Measurements from ENCODE around the gene KISS1R.
"Not testable (repeated sequence)": the region's sequence is repeated elsewhere in the genome, so short reads cannot be mapped to it uniquely, and the experiment has no call there.

DNA sequence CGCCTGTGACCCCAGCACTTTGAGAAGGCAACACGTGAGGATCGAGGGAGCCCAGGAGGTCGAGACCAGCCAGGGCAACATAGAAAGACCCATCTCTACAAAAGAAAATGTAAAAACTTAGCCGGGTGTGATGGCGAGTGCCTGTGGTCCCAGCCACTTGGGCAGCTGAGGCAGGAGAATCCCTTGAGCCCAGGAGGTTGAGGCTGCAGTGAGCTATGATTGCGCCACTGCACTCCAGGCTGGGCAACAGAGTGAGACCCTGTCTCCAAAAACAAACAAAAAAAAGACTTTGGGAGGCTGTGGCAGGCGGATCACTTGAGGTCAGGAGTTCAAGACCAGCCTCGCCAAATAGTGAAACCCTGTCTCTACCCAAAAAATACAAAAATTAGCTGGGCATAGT is 40.4 kb downstream of the KISS1R start:
- TF ChIP-seq, protein P1, sequence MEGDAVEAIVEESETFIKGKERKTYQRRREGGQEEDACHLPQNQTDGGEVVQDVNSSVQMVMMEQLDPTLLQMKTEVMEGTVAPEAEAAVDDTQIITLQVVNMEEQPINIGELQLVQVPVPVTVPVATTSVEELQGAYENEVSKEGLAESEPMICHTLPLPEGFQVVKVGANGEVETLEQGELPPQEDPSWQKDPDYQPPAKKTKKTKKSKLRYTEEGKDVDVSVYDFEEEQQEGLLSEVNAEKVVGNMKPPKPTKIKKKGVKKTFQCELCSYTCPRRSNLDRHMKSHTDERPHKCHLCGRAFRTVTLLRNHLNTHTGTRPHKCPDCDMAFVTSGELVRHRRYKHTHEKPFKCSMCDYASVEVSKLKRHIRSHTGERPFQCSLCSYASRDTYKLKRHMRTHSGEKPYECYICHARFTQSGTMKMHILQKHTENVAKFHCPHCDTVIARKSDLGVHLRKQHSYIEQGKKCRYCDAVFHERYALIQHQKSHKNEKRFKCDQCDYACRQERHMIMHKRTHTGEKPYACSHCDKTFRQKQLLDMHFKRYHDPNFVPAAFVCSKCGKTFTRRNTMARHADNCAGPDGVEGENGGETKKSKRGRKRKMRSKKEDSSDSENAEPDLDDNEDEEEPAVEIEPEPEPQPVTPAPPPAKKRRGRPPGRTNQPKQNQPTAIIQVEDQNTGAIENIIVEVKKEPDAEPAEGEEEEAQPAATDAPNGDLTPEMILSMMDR (IDR thresholded peaks at IDR 0.05): not testable (repeated sequence)
- not testable (repeated sequence) for TF ChIP-seq ZNF302 (CRISPR knock-in tag; IDR thresholded peaks at IDR 0.05); CBX8 (IDR thresholded peaks at IDR 0.05); PBX3 (IDR thresholded peaks at IDR 0.05)
